Measurements from ENCODE around the gene C1QL2.

Gene C1QL2

DNA sequence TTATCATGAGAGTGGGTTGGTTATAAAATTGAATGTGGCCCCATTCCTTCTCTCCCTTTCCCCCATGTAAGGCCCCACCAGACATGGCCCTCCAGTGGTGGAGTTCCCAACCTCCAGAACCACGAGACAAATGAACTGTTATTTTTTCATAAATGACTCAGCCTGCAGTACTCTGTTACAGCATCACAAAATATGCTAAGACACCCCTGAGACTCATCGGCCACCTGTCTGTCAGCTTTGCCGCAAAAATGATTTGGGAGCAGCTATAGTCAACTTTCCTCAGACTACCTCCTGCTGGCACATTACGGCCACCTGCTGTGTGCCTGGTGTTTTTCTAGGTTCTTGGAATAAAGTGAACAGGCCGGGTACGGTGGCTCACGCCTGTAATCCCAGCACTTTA, 21.4 kb upstream of the C1QL2 start:
- H3K4me3 ChIP-seq (ENCODE audit: low read length), result no peak overlapping the region
- no peak for DNase-seq (ENCODE audit: low read depth)
- TF ChIP-seq, protein P1, sequence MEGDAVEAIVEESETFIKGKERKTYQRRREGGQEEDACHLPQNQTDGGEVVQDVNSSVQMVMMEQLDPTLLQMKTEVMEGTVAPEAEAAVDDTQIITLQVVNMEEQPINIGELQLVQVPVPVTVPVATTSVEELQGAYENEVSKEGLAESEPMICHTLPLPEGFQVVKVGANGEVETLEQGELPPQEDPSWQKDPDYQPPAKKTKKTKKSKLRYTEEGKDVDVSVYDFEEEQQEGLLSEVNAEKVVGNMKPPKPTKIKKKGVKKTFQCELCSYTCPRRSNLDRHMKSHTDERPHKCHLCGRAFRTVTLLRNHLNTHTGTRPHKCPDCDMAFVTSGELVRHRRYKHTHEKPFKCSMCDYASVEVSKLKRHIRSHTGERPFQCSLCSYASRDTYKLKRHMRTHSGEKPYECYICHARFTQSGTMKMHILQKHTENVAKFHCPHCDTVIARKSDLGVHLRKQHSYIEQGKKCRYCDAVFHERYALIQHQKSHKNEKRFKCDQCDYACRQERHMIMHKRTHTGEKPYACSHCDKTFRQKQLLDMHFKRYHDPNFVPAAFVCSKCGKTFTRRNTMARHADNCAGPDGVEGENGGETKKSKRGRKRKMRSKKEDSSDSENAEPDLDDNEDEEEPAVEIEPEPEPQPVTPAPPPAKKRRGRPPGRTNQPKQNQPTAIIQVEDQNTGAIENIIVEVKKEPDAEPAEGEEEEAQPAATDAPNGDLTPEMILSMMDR (conservative IDR thresholded peaks at IDR 0.05; ENCODE audit: low read depth, low read length), result no peak

DNA sequence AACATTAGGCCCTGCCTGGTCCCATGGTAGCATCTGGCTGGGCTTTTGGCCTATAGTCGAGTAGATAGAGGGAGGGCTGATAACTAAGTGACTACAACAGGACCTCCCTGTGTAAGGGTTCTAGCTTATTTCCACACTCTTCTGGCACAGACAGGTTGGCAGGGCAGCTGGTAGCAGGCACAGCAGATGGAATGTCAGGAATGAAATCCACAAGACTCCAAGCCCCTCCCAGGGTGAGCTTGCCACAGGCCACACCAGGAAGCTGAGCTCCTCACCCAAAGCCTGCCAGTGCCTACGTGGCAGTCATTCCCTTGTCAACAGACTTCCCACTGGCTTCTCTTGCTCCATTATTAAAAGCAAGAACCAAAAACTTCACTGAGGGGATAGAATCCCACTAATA, 20.7 kb upstream of the C1QL2 start:
- DNase-seq (ENCODE audit: low read depth), result peak; percentile 77
- no peak overlapping the region for H3K4me3 ChIP-seq (ENCODE audit: low read length)
- TF ChIP-seq, protein P1 (conservative IDR thresholded peaks at IDR 0.05; ENCODE audit: low read depth, low read length), result no peak

DNA sequence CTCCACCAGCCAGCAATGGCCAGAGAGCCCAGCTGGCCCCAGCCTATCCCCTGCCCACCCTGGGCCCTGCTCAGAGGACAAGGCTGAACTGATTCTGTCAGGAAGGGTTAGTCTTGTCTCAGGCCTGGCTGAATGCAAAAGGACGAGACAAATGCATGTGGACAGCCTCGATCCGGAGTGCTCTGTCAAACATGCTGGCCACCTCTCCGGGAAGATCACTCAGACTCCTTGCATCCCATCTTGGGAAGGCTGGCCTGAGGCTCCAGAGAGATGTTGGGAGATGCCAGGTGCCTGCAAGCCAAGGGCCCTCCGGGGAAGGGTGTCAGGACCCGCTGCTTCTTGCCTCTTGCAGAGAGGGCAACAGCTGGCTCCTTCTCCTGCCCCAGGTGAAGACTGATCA, 20.2 kb upstream of the C1QL2 start:
- TF ChIP-seq, protein P1 (conservative IDR thresholded peaks at IDR 0.05; ENCODE audit: low read depth, low read length), result no peak
- H3K4me3 ChIP-seq (ENCODE audit: low read length), result no peak overlapping the region
- no peak for DNase-seq (ENCODE audit: low read depth)

DNA sequence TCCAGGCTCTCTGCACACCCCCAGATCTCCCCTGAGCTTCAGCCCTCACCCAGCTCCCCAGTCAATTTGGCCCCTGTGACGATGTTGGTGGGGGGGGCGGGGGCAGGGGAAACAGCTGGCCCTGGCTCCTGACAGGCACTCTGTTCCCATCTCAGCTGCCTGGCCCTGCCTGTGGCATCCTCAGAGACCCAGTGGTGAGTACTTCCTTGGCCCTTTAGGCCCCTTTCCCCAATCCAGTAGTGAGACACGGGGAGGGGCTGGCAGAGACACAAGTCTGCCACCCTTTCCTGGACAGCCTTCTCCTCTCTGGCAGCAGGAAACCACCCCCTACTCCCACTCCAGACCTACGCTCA, 19.3 kb upstream of the C1QL2 start:
- no peak for DNase-seq (ENCODE audit: low read depth)
- no peak overlapping the region for H3K4me3 ChIP-seq (ENCODE audit: low read length)
- TF ChIP-seq, protein P1 (conservative IDR thresholded peaks at IDR 0.05; ENCODE audit: low read depth, low read length), result no peak

DNA sequence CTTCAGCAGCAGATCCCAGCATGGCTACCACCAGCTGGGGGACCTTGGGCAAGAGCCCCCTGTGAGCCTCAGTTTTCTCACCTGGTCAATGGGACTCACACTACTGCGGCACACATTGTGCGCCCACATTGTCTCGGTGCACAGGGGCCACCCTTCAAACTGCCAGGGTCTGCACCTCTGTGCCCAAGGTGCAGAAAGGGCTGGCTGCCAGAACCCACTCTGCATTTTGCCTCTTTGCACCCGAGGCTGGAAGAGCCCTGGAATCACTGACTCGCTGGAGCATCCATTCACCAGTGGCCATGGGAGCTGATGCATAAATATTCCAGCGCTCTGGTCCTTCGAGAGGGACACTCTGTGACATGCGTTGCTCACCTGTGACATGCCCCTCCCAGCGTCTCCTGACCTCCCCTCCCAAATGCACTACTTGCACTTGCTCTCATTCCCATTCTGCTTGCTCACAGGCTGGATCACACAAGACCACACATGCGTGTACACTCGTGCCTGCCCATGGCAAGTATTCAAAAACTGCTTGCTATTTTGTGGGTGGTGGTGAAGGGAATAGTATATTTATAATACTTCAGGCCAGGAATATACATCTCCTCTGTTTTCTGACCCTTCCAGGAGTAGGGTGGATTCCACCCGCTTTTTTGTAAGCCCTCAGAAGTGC, 18.8 kb upstream of the C1QL2 start:
- no peak for DNase-seq (ENCODE audit: low read depth)
- TF ChIP-seq, protein P1 (conservative IDR thresholded peaks at IDR 0.05; ENCODE audit: low read depth, low read length), result no peak
- no peak overlapping the region for H3K4me3 ChIP-seq (ENCODE audit: low read length)

DNA sequence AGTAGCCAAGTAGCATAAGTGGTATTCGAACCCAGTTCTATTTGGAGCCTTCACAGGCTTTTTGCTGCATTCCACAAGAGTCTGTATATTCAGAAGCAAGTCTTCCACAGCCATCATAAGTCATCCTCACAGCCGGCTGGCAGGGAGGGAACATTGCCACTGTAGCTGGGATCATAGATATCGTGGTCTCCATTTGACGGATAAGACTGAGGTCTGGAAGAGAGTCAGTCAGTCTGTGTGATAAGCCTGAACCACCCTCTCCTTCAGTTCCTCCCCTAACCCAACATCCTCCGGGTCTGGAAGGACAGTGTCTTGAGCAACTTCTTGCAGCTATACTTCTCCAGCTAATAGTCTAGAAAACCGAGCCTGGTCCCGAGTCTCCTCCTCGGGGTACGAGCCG, 17.0 kb upstream of the C1QL2 start:
- TF ChIP-seq, protein P1 (conservative IDR thresholded peaks at IDR 0.05; ENCODE audit: low read depth, low read length), result no peak
- no peak overlapping the region for H3K4me3 ChIP-seq (ENCODE audit: low read length)
- no peak for DNase-seq (ENCODE audit: low read depth)

DNA sequence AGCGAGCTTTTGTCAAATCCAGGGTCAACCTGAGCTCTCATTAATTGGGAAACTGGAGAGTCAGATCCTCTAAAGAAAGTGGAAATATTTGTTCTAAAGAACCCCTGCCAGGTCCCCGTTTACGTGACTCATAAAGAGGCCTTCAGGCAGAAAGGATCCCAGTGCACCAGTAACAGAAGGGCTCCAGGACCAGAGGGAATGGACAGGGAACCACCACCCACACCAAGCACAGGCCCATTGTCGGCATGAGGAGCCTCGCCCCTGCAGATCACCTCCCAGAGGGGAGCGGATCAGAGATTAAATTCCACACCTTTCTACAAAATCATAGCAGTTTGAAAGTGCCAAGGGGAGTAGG, 16.4 kb upstream of the C1QL2 start:
- no peak overlapping the region for H3K4me3 ChIP-seq (ENCODE audit: low read length)
- no peak for DNase-seq (ENCODE audit: low read depth)
- TF ChIP-seq, protein P1 (conservative IDR thresholded peaks at IDR 0.05; ENCODE audit: low read depth, low read length), result no peak

Measured in retinal pigment epithelial cell (primary cell).